T-helper 2 cell (primary cell): ENCODE data around the gene ZNF425.
"Not testable (repeated sequence)": the region's sequence is repeated elsewhere in the genome, so short reads cannot be mapped to it uniquely, and the experiment has no call there.

ENCODE experiments used
- DNase-seq, 5 experiments: peaks; one replicate each; pipeline versions ENCODE4 v3.0.0 to v3.0.0-alpha.2; 2012 to 2022
- total RNA-seq, 2 donors: gene quantifications; one replicate each; lab custom pipeline; 2026; lab: John Stamatoyannopoulos, UW

Gene ZNF425
- total RNA-seq = 1.2 to 1.3 reads per million in 2 donors

GRCh38 chr7:149125863-149126661, at the start of gene ZNF425:
Gene ZNF425, minus strand, starts transcription at chr7:149126324. Its CDS starts 111 bp downstream, at chr7:149126213.
- DNase-seq = peak; percentile 87 to 93 (median 92)

GRCh38 chr7:149175150-149175549, 49.0 kb upstream of the ZNF425 start:
- DNase-seq = no peak

DNA sequence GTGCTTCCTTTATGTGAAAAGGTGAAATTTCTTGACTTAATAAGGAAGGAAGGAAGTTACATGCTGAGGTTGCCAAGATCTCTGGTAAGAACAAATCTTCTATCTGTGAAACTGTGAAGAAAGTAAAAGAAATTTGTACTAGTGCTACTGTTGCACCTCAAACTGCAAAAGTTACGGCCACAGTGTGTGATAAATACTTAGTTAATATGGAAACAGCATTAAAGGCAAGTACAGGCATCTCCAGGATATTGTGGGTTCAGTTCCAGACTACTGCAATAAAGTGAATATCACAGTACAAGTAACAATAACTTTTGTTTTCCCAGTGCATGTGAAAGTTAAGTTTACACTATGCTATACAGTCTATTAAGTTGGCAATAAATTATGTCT, 46.4 kb upstream of the ZNF425 start:
- DNase-seq = no peak

DNA sequence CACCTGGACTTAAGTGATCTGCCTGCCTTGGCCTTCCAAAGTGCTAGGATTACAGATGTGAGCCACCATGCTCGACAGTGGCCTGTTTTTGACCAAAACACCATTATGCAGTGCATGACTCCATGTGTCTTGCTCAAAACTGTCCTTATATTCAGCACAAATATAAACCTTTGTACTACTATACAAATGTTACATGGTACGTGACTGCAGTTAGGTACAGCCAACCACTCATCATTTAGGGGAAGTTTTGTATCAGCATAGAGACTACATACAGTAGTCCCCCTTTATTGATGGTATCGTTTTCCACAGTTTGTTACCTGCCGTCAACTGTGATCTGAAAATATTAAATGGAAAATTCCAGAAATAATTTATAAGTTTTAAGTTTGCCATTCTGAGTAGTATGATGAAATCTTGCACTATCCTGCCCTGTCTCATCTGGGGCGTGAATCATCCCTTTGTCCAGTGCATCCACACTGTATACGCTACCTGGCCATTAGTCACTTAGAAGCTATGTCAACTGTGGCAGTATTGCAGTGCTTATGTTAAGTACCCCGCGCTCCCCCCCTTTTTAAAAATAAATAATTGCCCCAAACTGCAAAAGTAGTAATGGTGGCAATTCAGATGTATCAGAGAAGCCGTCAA, 45.9 kb upstream of the ZNF425 start:
- no peak for DNase-seq

DNA sequence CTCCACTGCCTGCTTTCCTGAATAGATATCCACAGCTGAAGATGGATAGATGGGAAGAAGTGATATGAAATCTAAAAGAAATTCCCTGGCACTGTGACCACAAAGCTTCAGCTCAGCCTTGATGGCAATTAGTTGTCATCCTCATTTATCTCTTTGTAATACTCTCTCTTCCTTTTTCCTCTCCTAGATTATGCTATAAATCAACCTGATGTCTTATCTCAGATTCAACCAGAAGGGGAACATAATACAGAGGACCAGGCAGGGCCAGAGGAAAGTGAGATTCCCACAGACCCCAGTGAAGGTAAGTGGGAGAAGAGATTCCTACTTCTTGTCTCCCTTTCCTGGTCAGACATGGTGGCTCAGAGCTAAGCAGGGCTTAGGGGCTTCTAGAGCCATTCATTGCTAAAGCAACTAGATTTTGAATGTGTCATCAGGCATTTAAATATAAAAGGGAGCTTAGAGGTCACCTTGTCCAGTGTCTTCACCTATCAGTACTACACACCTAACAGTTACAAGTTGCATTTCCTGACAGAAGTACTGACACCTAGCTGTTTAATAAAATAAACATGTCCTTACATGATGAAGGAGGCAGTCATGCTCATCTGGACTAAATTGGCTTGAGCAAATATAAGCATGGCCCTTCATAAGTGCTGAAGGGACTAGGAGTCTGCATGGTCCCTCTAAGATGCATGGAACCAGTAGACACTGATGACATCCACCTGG, 40.7 kb upstream of the ZNF425 start:
- DNase-seq = no peak

- DNase-seq = no peak
Observed at GRCh38 chr7:149166142-149166541, 40.0 kb upstream of the ZNF425 start.

- DNase-seq = peak in 1 of 5 experiments; percentile 6
Observed at GRCh38 chr7:149161241-149161848, 35.2 kb upstream of the ZNF425 start.

DNA sequence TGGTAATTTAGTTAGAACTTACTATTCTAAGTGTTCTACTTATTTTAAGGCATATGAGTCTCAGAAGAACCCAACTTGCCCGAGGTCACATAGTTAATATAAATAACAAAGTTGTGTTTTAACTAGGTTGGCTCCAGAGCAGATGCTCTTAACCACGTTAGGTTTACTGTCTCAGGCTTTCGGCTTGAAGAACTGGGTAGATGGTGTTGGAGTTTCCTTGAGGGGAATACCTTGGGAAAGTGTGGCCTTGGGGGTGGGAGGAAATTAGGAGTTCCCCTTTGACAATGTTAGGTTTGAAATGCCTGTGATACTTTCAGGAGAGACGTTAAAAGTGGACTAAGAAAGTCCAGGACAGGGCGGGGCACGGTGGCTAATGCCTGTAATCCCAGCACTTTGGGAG, 30.8 kb upstream of the ZNF425 start:
- DNase-seq = no peak

DNA sequence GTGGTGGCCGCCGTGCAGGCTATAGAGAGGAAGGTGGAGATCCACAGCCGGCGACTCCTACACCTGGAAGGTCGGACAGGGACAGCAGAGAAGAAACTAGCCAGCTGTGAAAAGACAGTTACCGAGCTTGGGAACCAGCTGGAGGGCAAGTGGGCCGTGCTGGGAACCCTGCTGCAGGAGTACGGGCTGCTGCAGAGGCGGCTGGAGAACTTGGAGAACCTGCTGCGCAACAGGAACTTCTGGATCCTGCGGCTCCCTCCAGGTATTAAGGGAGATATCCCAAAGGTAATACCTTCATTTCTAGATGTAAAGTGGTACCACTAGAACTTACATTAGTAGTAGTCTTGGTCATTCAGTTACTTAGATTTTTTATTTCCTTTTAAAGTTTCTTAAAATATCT, 27.9 kb upstream of the ZNF425 start:
- DNase-seq = no peak

GRCh38 chr7:149153346-149153745, 27.2 kb upstream of the ZNF425 start:
- no peak for DNase-seq

GRCh38 chr7:149150981-149151380, 24.9 kb upstream of the ZNF425 start:
- DNase-seq = no peak

DNA sequence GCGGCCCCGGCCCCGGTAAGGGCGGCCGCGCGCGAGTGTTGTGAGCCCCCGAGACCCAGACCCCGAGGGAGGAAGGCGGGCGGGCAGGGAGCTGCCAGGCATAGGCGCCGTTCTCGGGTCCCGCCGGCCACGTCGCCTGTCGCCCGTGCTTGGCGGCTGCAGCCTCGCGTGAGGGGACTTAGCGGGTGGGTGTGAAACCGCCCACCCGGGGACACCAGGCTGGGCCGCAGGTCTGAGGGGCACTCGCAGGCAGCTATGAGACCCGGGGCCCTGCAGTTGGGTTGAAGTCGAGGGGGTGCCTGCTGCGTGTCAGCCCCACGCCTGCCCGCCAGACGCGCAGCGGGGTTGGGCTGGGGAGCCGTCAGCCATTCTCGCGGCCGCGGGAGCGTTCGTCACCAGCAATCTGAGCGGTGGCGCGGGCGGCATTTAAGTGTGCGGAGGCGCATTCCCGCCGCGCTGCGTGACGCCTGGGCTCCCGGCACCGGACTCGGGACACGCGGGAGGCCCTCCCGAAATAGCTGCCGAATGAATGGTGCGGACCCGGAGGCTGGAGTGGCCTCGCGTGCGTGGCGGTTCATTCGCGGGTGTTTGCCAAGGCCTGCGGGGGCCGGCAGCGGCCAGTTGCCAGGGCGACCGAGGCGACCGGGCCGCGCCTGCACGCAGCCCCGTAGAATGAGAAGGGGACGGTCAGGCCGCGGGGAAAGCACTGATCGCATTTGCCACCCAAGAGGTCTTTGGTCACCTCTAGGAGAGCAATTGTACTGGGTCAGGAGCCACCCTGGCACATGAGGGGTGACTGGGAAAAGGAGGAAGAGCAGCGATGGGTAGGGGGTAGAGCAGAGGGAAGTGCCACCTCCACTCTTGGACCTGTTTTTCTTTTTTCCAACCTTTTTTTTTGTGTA, 21.9 kb upstream of the ZNF425 start:
- DNase-seq = peak; percentile 41 to 76 (median 61)

GRCh38 chr7:149147072-149147751, 21.1 kb upstream of the ZNF425 start, which contains the start of gene ZNF398:
Gene ZNF398, plus strand, starts transcription at chr7:149147453. Its CDS starts 290 bp downstream, at chr7:149147743.
- peak; percentile 54 to 89 (median 70) for DNase-seq

GRCh38 chr7:149145031-149145845, 19.1 kb upstream of the ZNF425 start:
- no peak for DNase-seq

DNA sequence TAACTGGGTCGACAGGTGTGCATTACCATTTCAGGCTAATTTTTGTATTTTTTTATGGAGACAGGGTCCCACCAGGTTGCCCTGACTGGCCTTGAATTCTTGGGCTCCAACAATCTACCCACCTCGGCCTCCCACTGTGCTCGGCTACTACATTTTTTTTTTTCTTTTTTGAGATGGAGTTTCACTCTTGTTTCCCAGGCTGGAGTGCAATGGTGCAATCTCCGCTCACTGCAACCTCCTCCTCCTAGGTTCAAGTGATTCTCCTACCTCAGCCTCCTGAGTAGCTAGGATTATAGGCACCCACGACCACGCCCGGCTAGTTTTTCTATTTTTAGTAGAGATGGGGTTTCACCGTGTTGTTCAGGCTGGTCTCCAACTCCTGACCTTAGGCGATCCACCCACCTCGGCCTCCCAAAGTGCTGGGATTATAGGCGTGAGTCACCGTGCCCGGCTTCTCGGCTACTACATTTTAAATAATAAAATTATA, 18.4 kb upstream of the ZNF425 start:
- DNase-seq = not testable (repeated sequence)

GRCh38 chr7:149141893-149142292, 15.8 kb upstream of the ZNF425 start:
- DNase-seq = no peak

DNA sequence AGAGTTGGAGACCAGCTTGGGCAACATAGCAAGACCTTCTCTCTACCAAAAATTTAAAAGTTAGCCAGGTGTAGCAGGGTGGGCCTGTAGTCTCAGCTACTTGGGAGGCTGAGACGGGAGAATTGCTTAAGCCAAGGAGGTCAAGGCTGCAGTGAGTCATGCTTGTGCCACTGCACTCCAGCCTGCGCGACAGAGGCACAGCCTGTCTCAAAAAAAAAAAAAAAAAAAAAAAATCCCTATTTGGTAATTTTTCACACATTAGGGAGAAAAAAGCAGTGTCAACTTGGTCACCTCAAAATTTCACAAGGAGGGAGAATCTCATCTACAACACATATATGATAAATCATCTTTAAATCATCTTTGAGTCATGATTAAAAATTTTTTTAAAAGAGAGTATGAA, 14.7 kb upstream of the ZNF425 start:
- no peak for DNase-seq

GRCh38 chr7:149136118-149136517, 10.0 kb upstream of the ZNF425 start:
- no peak for DNase-seq

DNA sequence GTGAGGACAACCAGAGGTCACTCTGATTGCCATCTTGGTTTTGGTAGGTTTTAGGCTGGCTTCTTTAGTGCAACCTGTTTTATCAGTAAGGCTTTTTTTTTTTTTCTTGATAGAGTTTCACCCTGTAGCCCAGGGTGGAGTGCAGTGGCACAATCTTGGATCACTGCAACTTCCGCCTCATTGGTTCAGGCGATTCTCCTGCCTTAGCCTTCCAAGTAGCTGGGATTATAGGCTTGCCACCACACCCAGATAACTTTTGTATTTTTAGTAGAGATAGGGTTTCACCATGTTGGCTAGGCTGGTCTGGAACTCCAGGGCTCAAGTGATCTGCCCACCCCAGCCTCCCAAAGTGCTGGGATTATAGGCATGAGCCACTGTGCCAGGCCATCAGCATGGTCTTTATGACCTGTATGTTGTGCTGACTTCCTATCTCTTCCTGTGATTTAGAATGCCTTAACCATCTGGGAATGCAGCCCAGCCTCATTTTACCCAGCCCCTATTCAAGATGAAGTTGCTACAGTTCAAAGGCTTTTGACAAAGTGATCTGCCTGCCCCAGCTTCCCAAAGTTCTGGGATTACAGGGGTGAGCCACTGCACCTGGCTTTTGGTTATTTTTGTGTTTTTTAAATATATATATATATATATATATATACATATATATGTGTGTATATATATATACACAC, 7.0 kb upstream of the ZNF425 start:
- DNase-seq = no peak
